Subcutaneous adipose tissue (tissue), 4 donors: Measurements from ENCODE around the gene HOXB1. TPM values are rescaled to one million over a fixed set of nuclear protein-coding genes. Genes with fewer than 3 reads are reported as not detected.

ENCODE experiments used
- total RNA-seq, 4 donors: library from RNA; depleted of rRNA; stranded (reverse); fragments of >200 nt; gene quantifications; one replicate each; pipeline ENCODE4 v1.1.0, GENCODE V29; 2016
- TF ChIP-seq, protein P1 (sequence below): fragments of 450-650 bp; IDR thresholded peaks from one replicate; pipeline ENCODE4 v1.5.1; 2016; ENCODE audit warnings: low read depth, mild to moderate bottlenecking, control low read depth, antibody characterized with exemption, moderate library complexity

HOXB1 gene
- total RNA-seq, 4 donors from 2014 or later, result not detected

DNA sequence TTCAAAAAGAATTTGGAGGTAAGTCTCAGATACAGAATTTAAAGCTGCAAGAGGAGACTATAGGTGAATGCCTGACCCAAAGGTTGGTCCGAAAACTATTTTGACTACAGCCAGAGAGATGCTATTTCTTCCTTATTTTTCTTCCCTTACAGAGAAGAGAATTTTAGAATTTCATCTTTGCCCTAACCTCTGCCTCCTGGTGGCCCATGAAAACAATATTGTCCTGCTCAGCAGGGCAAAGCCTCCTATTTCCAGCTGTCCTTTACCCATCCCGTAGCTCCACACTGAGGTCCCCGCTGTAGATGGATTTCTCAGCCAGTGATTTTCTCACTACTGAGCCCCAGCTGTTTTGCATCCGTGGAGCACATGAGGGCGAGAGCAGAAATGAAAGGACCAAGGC is 24.6 kb downstream of the HOXB1 start:
- TF ChIP-seq, protein P1, sequence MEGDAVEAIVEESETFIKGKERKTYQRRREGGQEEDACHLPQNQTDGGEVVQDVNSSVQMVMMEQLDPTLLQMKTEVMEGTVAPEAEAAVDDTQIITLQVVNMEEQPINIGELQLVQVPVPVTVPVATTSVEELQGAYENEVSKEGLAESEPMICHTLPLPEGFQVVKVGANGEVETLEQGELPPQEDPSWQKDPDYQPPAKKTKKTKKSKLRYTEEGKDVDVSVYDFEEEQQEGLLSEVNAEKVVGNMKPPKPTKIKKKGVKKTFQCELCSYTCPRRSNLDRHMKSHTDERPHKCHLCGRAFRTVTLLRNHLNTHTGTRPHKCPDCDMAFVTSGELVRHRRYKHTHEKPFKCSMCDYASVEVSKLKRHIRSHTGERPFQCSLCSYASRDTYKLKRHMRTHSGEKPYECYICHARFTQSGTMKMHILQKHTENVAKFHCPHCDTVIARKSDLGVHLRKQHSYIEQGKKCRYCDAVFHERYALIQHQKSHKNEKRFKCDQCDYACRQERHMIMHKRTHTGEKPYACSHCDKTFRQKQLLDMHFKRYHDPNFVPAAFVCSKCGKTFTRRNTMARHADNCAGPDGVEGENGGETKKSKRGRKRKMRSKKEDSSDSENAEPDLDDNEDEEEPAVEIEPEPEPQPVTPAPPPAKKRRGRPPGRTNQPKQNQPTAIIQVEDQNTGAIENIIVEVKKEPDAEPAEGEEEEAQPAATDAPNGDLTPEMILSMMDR, result no peak

DNA sequence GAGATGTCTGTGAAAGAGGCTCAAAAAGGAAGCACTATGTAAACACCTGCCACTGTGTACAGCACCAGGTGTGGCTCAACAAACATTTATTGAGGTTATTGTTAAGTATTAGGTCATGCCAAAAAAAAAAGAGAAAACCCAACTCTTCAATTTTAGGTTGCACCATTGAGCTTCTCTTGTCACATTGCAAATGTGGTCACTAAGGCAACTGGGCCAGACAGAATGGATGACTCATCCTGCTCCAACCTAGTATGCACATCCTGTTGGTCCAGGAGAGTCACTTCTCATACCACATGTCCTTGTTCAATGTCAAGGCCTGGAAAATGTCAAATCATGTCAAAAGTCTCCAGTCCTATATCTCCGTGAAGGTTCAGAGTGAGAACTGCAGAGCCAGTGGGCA is 25.0 kb downstream of the HOXB1 start:
- TF ChIP-seq, protein P1, result no peak

DNA sequence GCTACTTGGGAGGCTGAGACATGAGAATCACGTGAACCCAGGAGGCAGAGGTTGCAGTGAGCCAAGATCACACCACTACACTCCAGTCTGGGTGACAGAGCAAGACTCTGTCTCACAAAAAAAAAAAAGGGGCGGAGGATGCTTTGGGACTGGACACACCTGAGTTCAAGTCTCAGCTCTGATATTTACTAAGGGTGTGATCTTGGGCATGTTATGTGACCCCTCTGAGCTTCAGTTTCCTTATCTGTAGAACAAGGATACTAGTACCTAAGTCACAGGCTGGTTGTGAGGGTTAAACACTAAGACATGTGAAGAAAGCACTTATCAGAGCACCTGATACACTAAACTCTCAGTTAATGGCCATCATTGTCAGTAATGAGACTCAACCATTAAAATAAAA is 25.9 kb downstream of the HOXB1 start:
- TF ChIP-seq, protein P1, result no peak

DNA sequence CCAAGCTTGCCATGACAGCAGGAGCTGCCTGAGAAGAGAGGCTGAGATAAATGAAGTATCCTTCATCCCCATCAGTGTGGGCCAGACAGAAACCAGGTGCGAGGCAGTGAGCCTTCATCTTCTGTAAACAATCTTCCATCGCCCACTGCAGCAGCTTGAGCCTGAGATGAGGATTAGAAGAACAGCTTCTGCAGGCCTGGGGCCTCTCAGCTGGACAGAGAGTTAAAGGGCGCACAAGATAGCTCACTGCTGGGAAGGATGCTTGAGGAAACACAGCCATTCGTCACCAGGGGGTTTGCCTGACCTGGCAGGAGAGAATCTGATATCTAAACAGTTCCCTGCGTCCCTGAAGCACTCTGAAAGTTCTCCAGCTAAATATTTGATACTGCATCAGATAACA is 27.1 kb downstream of the HOXB1 start:
- TF ChIP-seq, protein P1, result no peak

DNA sequence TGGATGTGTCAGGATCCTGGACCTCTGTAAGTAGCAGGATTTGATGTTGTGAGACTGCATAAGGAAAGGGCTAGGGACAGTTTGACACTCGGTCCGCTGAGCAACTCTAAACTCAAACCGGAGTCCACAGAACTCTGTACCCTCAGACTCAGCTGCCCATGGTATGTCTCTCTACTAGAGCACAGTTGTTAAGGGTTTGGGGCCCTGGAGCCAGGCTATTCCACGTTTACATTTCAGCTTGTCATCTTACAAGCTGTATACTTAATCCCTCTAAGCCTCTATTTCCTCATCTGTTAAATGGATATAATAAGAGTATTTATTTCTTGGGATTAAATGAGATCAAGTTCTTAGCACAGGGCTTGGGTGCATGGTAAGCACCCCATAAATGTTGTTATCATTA is 27.9 kb downstream of the HOXB1 start:
- TF ChIP-seq, protein P1, result no peak

DNA sequence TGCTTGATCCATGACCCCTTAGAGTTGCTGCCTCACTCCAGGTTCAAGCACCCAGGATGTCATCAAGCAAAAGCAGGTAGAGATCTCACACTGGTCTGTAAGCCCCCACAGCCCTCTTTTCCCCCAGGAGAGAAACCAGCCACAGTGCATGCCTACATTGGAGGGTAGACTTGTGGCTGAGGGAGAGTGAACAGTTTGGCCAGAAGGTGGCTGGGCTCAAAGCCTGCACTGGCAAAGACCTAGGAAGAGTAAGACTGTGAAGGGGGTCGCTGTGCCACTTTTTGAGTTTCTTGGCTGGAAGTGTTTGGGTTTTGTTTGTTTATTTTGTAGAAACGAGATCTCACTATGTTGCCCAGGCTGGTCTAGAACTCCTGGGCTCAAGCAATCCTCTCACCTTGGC is 28.5 kb downstream of the HOXB1 start:
- TF ChIP-seq, protein P1, result no peak

DNA sequence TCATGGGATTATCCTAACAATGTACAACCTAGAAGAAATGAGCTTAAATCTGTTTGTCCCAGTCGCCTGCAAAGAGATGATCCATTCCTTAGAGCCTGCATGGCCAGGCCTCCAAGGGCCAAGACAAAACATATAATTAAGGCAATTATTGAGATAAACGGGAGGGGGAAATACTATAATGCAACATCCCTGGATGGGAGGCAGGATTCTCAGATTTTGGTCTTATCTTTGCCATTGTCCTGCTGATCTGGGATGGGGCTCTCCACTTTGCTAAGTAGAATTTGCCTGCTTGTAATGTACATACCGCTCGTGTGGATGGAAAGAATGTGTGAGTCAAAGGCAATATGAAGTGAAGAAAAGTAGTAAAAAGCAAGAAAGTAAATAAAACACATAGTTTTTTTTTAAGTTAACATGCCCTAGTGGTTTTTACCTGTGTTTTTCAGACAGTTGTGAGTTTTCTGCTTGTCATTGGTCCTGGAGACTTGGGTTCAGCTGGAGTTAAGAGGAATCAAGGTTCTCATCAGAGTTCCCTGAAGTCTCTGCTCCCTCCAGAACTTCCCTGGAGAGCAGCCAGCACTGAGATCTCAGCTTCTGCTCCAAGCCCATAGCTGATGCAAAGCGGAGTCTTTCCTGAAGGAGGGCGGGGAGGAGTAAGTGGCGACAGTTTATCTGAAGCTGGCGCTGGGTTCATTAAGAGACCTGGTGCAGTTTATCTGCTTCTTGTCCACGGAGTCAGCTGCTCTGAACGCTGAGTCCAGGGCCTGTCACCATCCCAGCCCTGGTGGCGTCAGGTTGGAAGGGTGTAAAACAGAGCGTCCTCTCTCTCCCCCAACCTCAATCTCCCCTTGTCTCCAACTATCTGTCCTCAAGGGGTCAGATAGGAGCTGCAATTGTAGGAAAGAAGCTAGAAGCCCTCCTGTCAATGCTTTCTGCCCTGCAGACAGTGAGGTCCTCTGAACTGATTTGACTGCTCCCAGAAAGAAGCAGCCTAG is 30.1 kb downstream of the HOXB1 start:
- TF ChIP-seq, protein P1, result no peak
